Choroid plexus epithelial cell (primary cell): Measurements from ENCODE around the gene SCGB1C2.

Experiments used
- DNase-seq: peaks from one replicate; pipeline ENCODE4 v3.0.0-alpha.2; 2010; ENCODE audit warnings: low read depth
- H3K4me3 ChIP-seq: 2 replicates; pipeline ENCODE4 v1.5.1; 2011; ENCODE audit warnings: low read depth, mild to moderate bottlenecking, control low read depth, low read length, moderate library complexity
- CTCF ChIP-seq: conservative IDR thresholded peaks from 2 replicates; pipeline ENCODE4 v1.5.1; 2011; ENCODE audit warnings: low read depth, mild to moderate bottlenecking, control low read depth, inconsistent platforms, low read length, moderate library complexity

SCGB1C2 gene

GRCh38 chr17:182050-182751 is 44.8 kb downstream of the SCGB1C2 start:
- no peak overlapping the region for H3K4me3 ChIP-seq
- TF ChIP-seq CTCF = no peak
- no peak for DNase-seq

GRCh38 chr17:183021-183420 is 45.7 kb downstream of the SCGB1C2 start:
- H3K4me3 ChIP-seq = no peak overlapping the region
- TF ChIP-seq CTCF = no peak

DNA sequence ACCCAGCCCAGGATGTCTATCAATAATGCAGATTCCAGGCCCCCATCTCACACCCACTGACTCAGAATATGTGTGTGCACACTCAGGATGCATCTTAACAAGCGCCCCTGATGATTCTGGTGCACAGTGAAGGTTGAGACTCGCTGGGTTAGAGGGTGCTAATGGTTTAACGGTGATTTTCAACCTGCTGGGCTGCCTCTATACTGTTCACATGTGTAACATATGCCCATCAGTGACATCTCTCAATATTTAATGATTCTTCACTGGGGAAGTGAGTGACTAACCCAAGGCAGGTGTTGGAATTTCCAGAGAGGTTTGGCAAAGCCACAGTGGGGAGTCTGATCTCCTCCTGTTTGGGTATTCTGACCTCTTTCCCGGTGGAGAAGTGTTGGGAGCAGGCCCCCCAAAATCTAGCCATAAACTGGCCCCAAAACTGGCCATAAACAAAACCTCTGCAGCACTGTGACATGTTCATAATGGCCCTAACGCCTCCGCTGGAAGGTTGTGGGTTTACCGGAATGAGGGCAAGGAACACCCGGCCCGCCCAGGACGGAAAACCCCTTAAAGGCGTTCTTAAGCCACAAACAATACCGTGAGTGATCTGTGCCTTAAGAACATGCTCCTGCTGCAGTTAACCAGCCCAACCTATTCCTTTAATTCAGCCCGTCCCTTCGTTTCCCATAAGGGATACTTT is 48.2 kb downstream of the SCGB1C2 start:
- no peak overlapping the region for H3K4me3 ChIP-seq
- DNase-seq = no peak
- TF ChIP-seq CTCF = no peak

More at GRCh38 chr17:183021-183420, 45.7 kb downstream of the SCGB1C2 start:
- no peak for DNase-seq

GRCh38 chr17:187130-187529 is 49.8 kb downstream of the SCGB1C2 start:
- H3K4me3 ChIP-seq = no peak overlapping the region
- no peak for DNase-seq
- TF ChIP-seq CTCF = no peak
